Fibroblast of skin of right biceps (primary cell): ENCODE data around the gene PNCK.

Experiments
- DNase-seq: peaks from one replicate; pipeline ENCODE4 v3.0.0-alpha.2; 2013

The PNCK gene

GRCh38 chrX:153626863-153627674, 46.5 kb downstream of the PNCK start:
- DNase-seq: no peak

- DNase-seq: no peak
Observed at GRCh38 chrX:153626025-153626633, 47.5 kb downstream of the PNCK start.

GRCh38 chrX:153625271-153626024, 48.2 kb downstream of the PNCK start:
- no peak for DNase-seq

- no peak for DNase-seq
Observed at GRCh38 chrX:153624196-153625091, 49.2 kb downstream of the PNCK start.

GRCh38 chrX:153623310-153624029, 50.1 kb downstream of the PNCK start:
- DNase-seq: no peak

- no peak for DNase-seq
Observed at GRCh38 chrX:153622661-153623309, 50.8 kb downstream of the PNCK start.

GRCh38 chrX:153621949-153622598, 51.5 kb downstream of the PNCK start:
- no peak for DNase-seq

- DNase-seq: no peak
Observed at GRCh38 chrX:153620576-153620975, 53.0 kb downstream of the PNCK start.
